NCI-H510A treated with DMSO at 0.1 percent for 48 hours (cell line): ENCODE measurements around the gene NLGN2.
A peak's percentile ranks its signal among the peaks of the same experiment; 100 is the strongest.
"Not testable (repeated sequence)": the region's sequence is repeated elsewhere in the genome, so short reads cannot be mapped to it uniquely, and the experiment has no call there.

Experiments used
- DNase-seq: peaks from one replicate; lab custom pipeline; 2025; lab: John Stamatoyannopoulos, UW

Gene NLGN2

GRCh38 chr17:7407485-7408251, at the start of gene NLGN2:
NLGN2 (plus strand) TSS chr17:7407845; CDS start chr17:7408256, 411 bp downstream.
- no peak for DNase-seq

GRCh38 chr17:7361906-7362305, 45.7 kb upstream of the NLGN2 start:
- no peak for DNase-seq

GRCh38 chr17:7363311-7363710, 44.3 kb upstream of the NLGN2 start:
- DNase-seq = no peak

- DNase-seq = not testable (repeated sequence)
Measured at GRCh38 chr17:7365963-7366362, 41.7 kb upstream of the NLGN2 start.

GRCh38 chr17:7367083-7367482, 40.6 kb upstream of the NLGN2 start:
- no peak for DNase-seq

- no peak for DNase-seq
Measured at GRCh38 chr17:7367918-7368598, 39.6 kb upstream of the NLGN2 start.

GRCh38 chr17:7368599-7368994, 39.0 kb upstream of the NLGN2 start:
- not testable (repeated sequence) for DNase-seq

GRCh38 chr17:7369825-7370224, 37.8 kb upstream of the NLGN2 start:
- no peak for DNase-seq

- DNase-seq = no peak
Measured at GRCh38 chr17:7370853-7371252, 36.8 kb upstream of the NLGN2 start.

GRCh38 chr17:7374353-7374752, 33.3 kb upstream of the NLGN2 start:
- DNase-seq = no peak

GRCh38 chr17:7379134-7379533, 28.5 kb upstream of the NLGN2 start:
- DNase-seq = no peak

- DNase-seq = no peak
Measured at GRCh38 chr17:7380321-7380720, 27.3 kb upstream of the NLGN2 start.

GRCh38 chr17:7380855-7381683, 26.6 kb upstream of the NLGN2 start, which contains the start of gene TNK1:
TNK1 (plus strand) TSS chr17:7381089; CDS start chr17:7382927, 1,838 bp downstream.
- no peak for DNase-seq

- no peak for DNase-seq
Measured at GRCh38 chr17:7382901-7383300, 24.7 kb upstream of the NLGN2 start.

- DNase-seq = no peak
Measured at GRCh38 chr17:7383371-7383741, 24.3 kb upstream of the NLGN2 start.

GRCh38 chr17:7383742-7384488, 23.7 kb upstream of the NLGN2 start:
- DNase-seq = peak; percentile 69

GRCh38 chr17:7384489-7385081, 23.1 kb upstream of the NLGN2 start:
- DNase-seq = no peak

- DNase-seq = no peak
Measured at GRCh38 chr17:7388856-7389255, 18.8 kb upstream of the NLGN2 start.

- no peak for DNase-seq
Measured at GRCh38 chr17:7389924-7390910, 17.4 kb upstream of the NLGN2 start.

GRCh38 chr17:7391307-7391706, 16.3 kb upstream of the NLGN2 start:
- DNase-seq = no peak
